BJ (cell line): ENCODE data around the gene MOGAT3. TPM values are rescaled to one million over a fixed set of nuclear protein-coding genes. Genes with fewer than 3 reads are reported as not detected.

Source experiments
- CTCF ChIA-PET: fragments of 350-600 bp; formaldehyde crosslinking; extraction: SDS; loops from one replicate; lab custom pipeline; 2021; ENCODE audit warnings: antibody characterized with exemption, inconsistent platforms; lab: Yijun Ruan, JAX
- POLR2A ChIA-PET: fragments of 300-600 bp; sonication (Branson Sonifier 250); formaldehyde crosslinking; extraction: SDS; loops from one replicate; lab custom pipeline; 2021; ENCODE audit warnings: antibody characterized with exemption; lab: Charles Lee
- DNase-seq: peaks from one replicate; pipeline ENCODE4 v3.0.0-alpha.2; 2011; ENCODE audit warnings: low read depth
- H3K27me3 ChIP-seq: 2 replicates; pipeline ENCODE4 v1.6.0; 2011; ENCODE audit warnings: low read length; ENCODE audit not compliant: control insufficient read depth, insufficient read depth
- H3K36me3 ChIP-seq: 2 replicates; pipeline ENCODE4 v1.5.1; 2011; ENCODE audit warnings: low read length; ENCODE audit not compliant: control insufficient read depth, insufficient read depth
- H3K4me3 ChIP-seq: 2 replicates; pipeline ENCODE4 v1.5.1; 2011; ENCODE audit warnings: low read depth, mild to moderate bottlenecking, control low read depth, low read length
- CTCF ChIP-seq: IDR thresholded peaks from 2 replicates; pipeline ENCODE4 v1.5.1; 2011; ENCODE audit warnings: low read depth, mild to moderate bottlenecking, control low read depth, inconsistent platforms, low read length, moderate library complexity; ENCODE audit not compliant: insufficient read depth
- polyA plus RNA-seq: library from polyadenylated mRNA; depleted of rRNA; stranded (reverse); fragments of >200 nt; gene quantifications from 2 replicates; pipeline ENCODE4 v1.2.3, GENCODE V29; 2011

MOGAT3 gene
- polyA plus RNA-seq, 1 experiment, result not detected

- TF ChIP-seq CTCF, result no peak
- H3K4me3 ChIP-seq, result no peak overlapping the region
- ChIA-PET POLR2A (no interaction called here), CTCF (interaction anchor here (1.0 to 3.0 kb wide), 5 partner anchors 23 to 36 kb away, joined by 3 to 31 read pairs (median 3); no protein-coding TSS in a partner anchor)
- H3K27me3 ChIP-seq, result peaks cover 46% of the 10 kb centered on the region
- no peaks in the 10 kb centered on the region for H3K36me3 ChIP-seq
- DNase-seq, result no peak
Measured at GRCh38 chr7:101169110-101169837, 31.6 kb downstream of the MOGAT3 start.

- ChIA-PET CTCF (interaction anchor here (0.9 to 1.8 kb wide), 3 partner anchors 24 to 50 kb away, joined by 3 to 8 read pairs (median 3); no protein-coding TSS in a partner anchor), POLR2A (no interaction called here)
- no peak for TF ChIP-seq CTCF
- Histone ChIP-seq H3K27me3 (peaks cover 46% of the 10 kb centered on the region), H3K4me3 (no peak overlapping the region), H3K36me3 (no peaks in the 10 kb centered on the region)
- no peak for DNase-seq
Measured at GRCh38 chr7:101168412-101169049, 32.3 kb downstream of the MOGAT3 start.

- DNase-seq, result no peak
- ChIA-PET CTCF (interaction anchor here (0.9 to 1.8 kb wide), 3 partner anchors 24 to 51 kb away, joined by 3 to 8 read pairs (median 3); no protein-coding TSS in a partner anchor), POLR2A (no interaction called here)
- Histone ChIP-seq H3K4me3 (no peak overlapping the region), H3K27me3 (peaks cover 44% of the 10 kb centered on the region), H3K36me3 (no peaks in the 10 kb centered on the region)
- no peak for TF ChIP-seq CTCF
Measured at GRCh38 chr7:101167645-101168411, 33.0 kb downstream of the MOGAT3 start.

- TF ChIP-seq CTCF, result no peak
- POLR2A ChIA-PET, result no interaction called here
- peaks cover 37% of the 10 kb centered on the region for H3K27me3 ChIP-seq
- CTCF ChIA-PET, result interaction anchor here (0.6 kb wide), 1 partner anchor 23 kb away, joined by 4 read pairs; no protein-coding TSS in a partner anchor
- H3K36me3 ChIP-seq, result no peaks in the 10 kb centered on the region
- DNase-seq, result no peak
- no peak overlapping the region for H3K4me3 ChIP-seq
Measured at GRCh38 chr7:101166909-101167644, 33.8 kb downstream of the MOGAT3 start.
